Measurements from ENCODE around the gene FRA10AC1. TPM values are rescaled to one million over a fixed set of nuclear protein-coding genes. Genes with fewer than 3 reads are reported as not detected.

The FRA10AC1 gene
- total RNA-seq, 2 donors from 2014 or later, result 20.0 to 23.7 TPM

DNA sequence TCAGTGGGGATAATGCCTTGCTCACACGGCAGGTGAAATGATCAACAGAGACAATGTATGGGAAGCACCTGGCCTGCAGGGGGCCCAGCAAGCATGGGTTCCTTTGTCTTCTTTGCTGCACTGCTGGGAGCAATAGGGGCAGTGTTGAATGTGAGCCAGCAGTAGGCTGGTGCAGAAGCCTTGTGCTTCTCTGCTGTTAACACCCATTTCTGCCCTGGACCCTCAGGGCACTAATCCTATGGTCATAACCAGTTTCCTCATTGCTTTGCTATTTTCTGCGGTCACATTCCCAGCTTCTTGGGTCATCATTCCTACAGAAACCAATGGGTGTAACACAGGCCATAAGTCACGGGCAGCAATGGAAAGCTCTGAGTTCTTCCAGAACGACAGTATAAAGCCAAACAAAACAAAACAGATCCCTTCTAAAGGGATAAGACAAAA lies 44.5 kb upstream of the FRA10AC1 start:
- ATAC-seq, result no peak
- intact Hi-C loops (cut with DNase I), result no loop called here
- Histone ChIP-seq H3K4me1 (no peaks in the 10 kb centered on the region), H3K9me3 (no peaks in the 10 kb centered on the region), H3K27me3 (no peaks in the 10 kb centered on the region), H3K27ac (no peak overlapping the region), H3K4me3 (no peak overlapping the region), H3K36me3 (replicated peaks in 1 of 2; ENCODE audit: insufficient read depth in 1 of 2, low read depth in 2 of 2) (no peaks in the 10 kb centered on the region)
- no peak for DNase-seq
- WGBS, 2 donors, result 68 to 69% methylated on average over 4 of the region's 4 CpGs
- TF ChIP-seq CTCF (IDR thresholded peaks at IDR 0.05) (no peak), POLR2A (IDR thresholded peaks at IDR 0.05) (no peak)

DNA sequence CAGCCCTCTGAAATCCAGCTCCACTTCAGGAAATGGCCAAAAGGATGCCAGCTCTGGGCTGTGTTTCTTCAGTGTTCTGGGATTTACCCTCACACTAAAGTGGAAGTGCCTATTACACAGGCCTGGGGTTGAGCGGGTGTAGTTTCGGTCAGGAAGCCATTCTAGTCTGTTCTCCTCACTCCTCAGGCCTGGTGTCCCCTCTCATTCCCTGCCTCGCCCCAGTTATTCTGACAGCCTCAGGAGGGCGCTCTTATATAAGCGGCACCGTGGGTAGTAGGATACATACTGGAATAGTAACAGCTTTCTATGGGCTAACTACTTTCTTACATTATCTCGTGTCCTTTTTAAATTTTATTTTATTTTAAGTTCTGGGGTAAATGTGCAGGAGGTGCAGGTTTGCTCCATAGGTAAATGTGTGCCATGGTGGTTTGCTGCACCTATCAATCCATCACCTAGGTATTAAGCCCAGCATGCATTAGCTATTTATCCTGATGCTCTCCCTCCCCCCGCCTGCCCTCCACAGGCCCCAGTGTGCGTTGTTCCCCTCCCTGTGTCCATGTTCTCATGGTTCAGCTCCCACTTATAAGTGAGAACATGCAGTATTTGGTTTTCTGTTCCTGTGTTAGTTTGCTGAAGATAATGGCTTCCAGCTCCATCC lies 43.1 kb upstream of the FRA10AC1 start:
- WGBS, 2 donors, result 46 to 51% methylated on average over 9 of the region's 9 CpGs
- no peak overlapping the region for H3K4me3 ChIP-seq
- no peaks in the 10 kb centered on the region for H3K36me3 ChIP-seq (replicated peaks in 1 of 2; ENCODE audit: insufficient read depth in 1 of 2, low read depth in 2 of 2)
- H3K9me3 ChIP-seq, result no peaks in the 10 kb centered on the region
- intact Hi-C loops (cut with DNase I), result no loop called here
- no peak overlapping the region for H3K27ac ChIP-seq
- no peaks in the 10 kb centered on the region for H3K27me3 ChIP-seq
- no peaks in the 10 kb centered on the region for H3K4me1 ChIP-seq
- no peak for ATAC-seq
- TF ChIP-seq CTCF (IDR thresholded peaks at IDR 0.05), result no peak
- no peak for TF ChIP-seq POLR2A (IDR thresholded peaks at IDR 0.05)
- no peak for DNase-seq

DNA sequence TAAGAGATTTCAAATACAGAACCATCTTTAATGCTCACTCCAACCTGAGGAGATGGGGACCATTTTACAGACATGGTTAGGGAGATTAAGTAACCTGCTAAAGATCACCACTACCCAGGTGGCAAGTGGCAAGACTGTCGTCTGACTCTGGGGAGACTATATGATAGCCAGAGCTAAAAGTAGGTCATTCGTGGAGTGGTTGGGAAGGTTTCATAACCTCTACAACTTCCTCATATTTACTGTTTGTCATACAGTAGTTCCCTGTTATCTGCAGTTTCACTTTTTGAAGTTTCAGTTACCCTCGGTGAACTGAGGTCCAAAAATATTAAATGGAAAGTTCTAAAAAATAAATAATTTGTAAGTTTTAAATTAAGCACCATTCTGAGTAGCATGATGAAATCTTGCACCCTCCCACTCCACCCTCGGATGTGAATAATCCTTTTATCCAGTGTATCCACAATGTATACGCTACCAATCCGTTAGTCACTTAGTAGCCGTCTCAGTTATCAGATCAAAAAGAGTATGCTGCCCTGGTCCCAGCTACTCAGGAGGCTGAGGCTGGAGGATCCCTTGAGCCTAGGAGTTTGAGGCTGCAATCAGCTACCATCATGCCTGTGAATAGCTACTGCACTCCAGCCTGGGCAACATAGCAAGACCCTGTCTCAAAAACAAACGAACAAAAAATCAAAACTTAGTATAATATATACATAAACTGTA lies 40.4 kb upstream of the FRA10AC1 start:
- no peaks in the 10 kb centered on the region for H3K9me3 ChIP-seq
- intact Hi-C loops (cut with DNase I), result no loop called here
- WGBS, 2 donors, result 38 to 43% methylated on average over 8 of the region's 8 CpGs
- peak; percentile 48 for ATAC-seq
- H3K27ac ChIP-seq, result peak overlapping the region in 2 of 4 donors; percentile 4 to 34
- H3K27me3 ChIP-seq, result no peaks in the 10 kb centered on the region
- H3K4me3 ChIP-seq, result no peak overlapping the region
- TF ChIP-seq CTCF (IDR thresholded peaks at IDR 0.05) (no peak), POLR2A (IDR thresholded peaks at IDR 0.05) (no peak)
- no peaks in the 10 kb centered on the region for H3K36me3 ChIP-seq (replicated peaks in 1 of 2; ENCODE audit: insufficient read depth in 1 of 2, low read depth in 2 of 2)
- no peak for DNase-seq
- H3K4me1 ChIP-seq, result no peaks in the 10 kb centered on the region

- Histone ChIP-seq H3K27ac (no peak overlapping the region), H3K4me1 (no peaks in the 10 kb centered on the region), H3K27me3 (no peaks in the 10 kb centered on the region), H3K9me3 (no peaks in the 10 kb centered on the region), H3K36me3 (replicated peaks in 1 of 2; ENCODE audit: insufficient read depth in 1 of 2, low read depth in 2 of 2) (no peaks in the 10 kb centered on the region), H3K4me3 (no peak overlapping the region)
- TF ChIP-seq CTCF (IDR thresholded peaks at IDR 0.05) (no peak), POLR2A (IDR thresholded peaks at IDR 0.05) (no peak)
- intact Hi-C loops (cut with DNase I), result no loop called here
- WGBS, 2 donors, result 66 to 68% methylated on average over 3 of the region's 3 CpGs
- DNase-seq, result no peak
- ATAC-seq, result no peak
These were observed 39.0 kb upstream of the FRA10AC1 start for GRCh38 chr10:93741367-93741766.

Measured in body of pancreas (tissue), 4 donors.